Lower lobe of right lung (tissue), 2 donors: ENCODE results near the gene ARSA. TPM values are rescaled to one million over a fixed set of nuclear protein-coding genes. Genes with fewer than 3 reads are reported as not detected.

Experiments
- ATAC-seq, 2 donors: fragments of 200-7000 bp; cut with Tn5 transposase; one replicate each; pipeline ENCODE4 v1.9.1; 2020 to 2022; ENCODE audit warnings: mild to moderate bottlenecking in 2 of 2, moderate library complexity in 2 of 2
- DNase-seq: peaks from one replicate; pipeline ENCODE4 v3.0.0-alpha.2; 2020
- H3K27ac ChIP-seq: fragments of 200-600 bp; one replicate; pipeline ENCODE4 v1.8.0; 2022
- H3K27me3 ChIP-seq: fragments of 200-600 bp; one replicate; pipeline ENCODE4 v1.8.0; 2022; ENCODE audit warnings: low read depth
- H3K36me3 ChIP-seq: fragments of 200-600 bp; one replicate; pipeline ENCODE4 v1.8.0; 2022; ENCODE audit warnings: mild to moderate bottlenecking
- H3K4me1 ChIP-seq: fragments of 200-600 bp; one replicate; pipeline ENCODE4 v1.8.0; 2022
- H3K4me3 ChIP-seq: fragments of 200-600 bp; one replicate; pipeline ENCODE4 v1.8.0; 2022; ENCODE audit warnings: mild to moderate bottlenecking
- H3K9me3 ChIP-seq: fragments of 200-600 bp; one replicate; pipeline ENCODE4 v1.8.0; 2022
- CTCF ChIP-seq: fragments of 200-600 bp; IDR thresholded peaks from one replicate; pipeline ENCODE4 v1.8.0; 2022; ENCODE audit warnings: antibody characterized with exemption, mild to moderate bottlenecking
- intact Hi-C: fragments of 100-400 bp; cut with DNase I; formaldehyde crosslinking; loops from one replicate; pipeline ENCODE4 v1.11.0; 2022
- total RNA-seq: library from RNA; stranded (reverse); fragmentation: NEBNext Ultra II Directional; extraction: Animal tissue kit (Norgen Biotek cat#: 25700); gene quantifications from one replicate; pipeline ENCODE4 v1.2.1, GENCODE V29; 2021
- donor health status: DM: no; HTN: yes; CAD: no; lungs with severe emphysema.

Gene ARSA
- total RNA-seq, 1 donor from 2014 or later: 53.5 TPM

DNA sequence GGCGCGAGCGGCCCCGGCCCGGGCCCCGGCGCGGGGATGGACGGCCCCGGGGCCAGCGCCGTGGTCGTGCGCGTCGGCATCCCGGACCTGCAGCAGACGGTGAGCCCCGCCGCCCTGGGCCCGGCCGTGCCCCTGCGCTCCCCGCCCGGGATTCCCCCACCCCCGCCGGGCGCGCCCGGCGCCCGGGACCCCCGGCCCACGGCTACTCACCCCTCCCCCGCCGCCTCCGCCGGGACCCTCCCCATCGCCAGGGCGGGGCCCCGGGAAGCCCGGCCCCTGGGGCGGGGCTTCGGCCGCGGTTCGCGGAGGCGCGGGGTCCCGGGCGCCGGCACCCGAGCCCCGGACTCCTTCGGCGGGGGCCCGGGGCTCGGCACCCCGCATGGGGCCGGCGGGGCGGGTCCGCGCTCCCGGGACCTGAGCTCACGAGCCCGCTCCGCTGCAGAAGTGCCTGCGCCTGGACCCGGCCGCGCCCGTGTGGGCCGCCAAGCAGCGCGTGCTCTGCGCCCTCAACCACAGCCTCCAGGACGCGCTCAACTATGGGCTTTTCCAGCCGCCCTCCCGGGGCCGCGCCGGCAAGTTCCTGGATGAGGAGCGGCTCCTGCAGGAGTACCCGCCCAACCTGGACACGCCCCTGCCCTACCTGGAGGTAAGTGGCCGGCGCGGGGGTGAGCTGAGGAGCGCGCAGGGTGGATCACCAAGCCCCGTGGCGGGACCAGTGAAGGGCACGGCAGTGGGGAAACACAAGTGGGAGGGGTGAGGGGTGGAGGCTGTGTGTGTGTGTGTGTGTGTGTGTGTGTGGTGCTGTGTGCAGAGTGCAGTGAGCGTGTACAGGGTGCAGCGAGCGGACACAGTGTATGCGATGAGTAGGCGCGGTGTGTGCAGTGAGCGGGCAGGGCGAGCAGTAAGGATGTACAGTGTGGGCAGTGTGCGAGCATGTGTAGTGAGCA lies 46.9 kb upstream of the ARSA start:
- Histone ChIP-seq H3K4me1 (peaks cover 16% of the 10 kb centered on the region), H3K27me3 (peaks cover 13% of the 10 kb centered on the region), H3K36me3 (peaks cover 8% of the 10 kb centered on the region), H3K4me3 (peak overlapping the region; percentile 58), H3K9me3 (no peaks in the 10 kb centered on the region), H3K27ac (peak overlapping the region; percentile 64)
- intact Hi-C loops: no loop called here
- no peak for TF ChIP-seq CTCF
- DNase-seq (peak; percentile 86), ATAC-seq (peak; percentile 73 to 77)

- H3K27ac ChIP-seq: peak overlapping the region; percentile 87
- peaks cover 8% of the 10 kb centered on the region for H3K36me3 ChIP-seq
- TF ChIP-seq CTCF: no peak
- no peak for DNase-seq
- ATAC-seq: no peak
- peaks cover 16% of the 10 kb centered on the region for H3K4me1 ChIP-seq
- peak overlapping the region; percentile 57 for H3K4me3 ChIP-seq
- peaks cover 13% of the 10 kb centered on the region for H3K27me3 ChIP-seq
- intact Hi-C loops: no loop called here
- H3K9me3 ChIP-seq: no peaks in the 10 kb centered on the region
Measured at GRCh38 chr22:50674130-50674500, 46.2 kb upstream of the ARSA start.

GRCh38 chr22:50673231-50674129 lies 45.5 kb upstream of the ARSA start:
- Histone ChIP-seq H3K4me3 (peak overlapping the region; percentile 57), H3K27me3 (peaks cover 13% of the 10 kb centered on the region), H3K36me3 (peaks cover 8% of the 10 kb centered on the region), H3K9me3 (no peaks in the 10 kb centered on the region), H3K4me1 (peaks cover 16% of the 10 kb centered on the region), H3K27ac (peak overlapping the region; percentile 87)
- TF ChIP-seq CTCF: no peak
- intact Hi-C loops: no loop called here
- ATAC-seq: no peak
- DNase-seq: no peak

GRCh38 chr22:50672471-50673230 lies 44.7 kb upstream of the ARSA start, which contains the start of gene SHANK3:
TSS of gene SHANK3 (plus strand) at chr22:50672823.
- TF ChIP-seq CTCF: no peak
- H3K36me3 ChIP-seq: peaks cover 2% of the 10 kb centered on the region
- DNase-seq (peak; percentile 70), ATAC-seq (peak; percentile 53 to 66)
- no peaks in the 10 kb centered on the region for H3K9me3 ChIP-seq
- intact Hi-C loops: no loop called here
- peak within 1 kb of the TSS; percentile 87 for H3K27ac ChIP-seq
- H3K4me1 ChIP-seq: peaks cover 16% of the 10 kb centered on the region
- peaks cover 13% of the 10 kb centered on the region for H3K27me3 ChIP-seq
- peak within 1 kb of the TSS; percentile 57 for H3K4me3 ChIP-seq

- Histone ChIP-seq H3K36me3 (no peaks in the 10 kb centered on the region), H3K4me3 (peak overlapping the region; percentile 11), H3K27me3 (peaks cover 15% of the 10 kb centered on the region), H3K4me1 (peaks cover 16% of the 10 kb centered on the region), H3K27ac (peak overlapping the region; percentile 87), H3K9me3 (no peaks in the 10 kb centered on the region)
- no peak for TF ChIP-seq CTCF
- intact Hi-C loops: no loop called here
- ATAC-seq (peak in 1 of 2 donors; percentile 1), DNase-seq (no peak)
Measured at GRCh38 chr22:50672041-50672440, 44.1 kb upstream of the ARSA start.
